ENCODE results near the gene CAMKMT.

CAMKMT gene

GRCh38 chr2:44689516-44689915, 327.8 kb downstream of the CAMKMT start:
- no peak for DNase-seq (ENCODE audit: low spot score)

GRCh38 chr2:44691174-44691785, 329.5 kb downstream of the CAMKMT start:
- no peak for DNase-seq (ENCODE audit: low spot score)

- DNase-seq (ENCODE audit: low spot score), result no peak
Measured at GRCh38 chr2:44692821-44693220, 331.1 kb downstream of the CAMKMT start.

GRCh38 chr2:44700824-44701223, 339.1 kb downstream of the CAMKMT start:
- no peak for DNase-seq (ENCODE audit: low spot score)

GRCh38 chr2:44705356-44705755, 343.6 kb downstream of the CAMKMT start:
- no peak for DNase-seq (ENCODE audit: low spot score)

- DNase-seq (ENCODE audit: low spot score), result no peak
Measured at GRCh38 chr2:44705876-44706480, 344.2 kb downstream of the CAMKMT start.

GRCh38 chr2:44706681-44707553, 345.2 kb downstream of the CAMKMT start:
- DNase-seq (ENCODE audit: low spot score), result no peak

GRCh38 chr2:44707945-44708660, 346.4 kb downstream of the CAMKMT start:
- DNase-seq (ENCODE audit: low spot score), result no peak

GRCh38 chr2:44708661-44709000, 346.9 kb downstream of the CAMKMT start:
- DNase-seq (ENCODE audit: low spot score), result no peak

GRCh38 chr2:44713170-44713569, 351.4 kb downstream of the CAMKMT start:
- no peak for DNase-seq (ENCODE audit: low spot score)

GRCh38 chr2:44715671-44716081, 353.9 kb downstream of the CAMKMT start:
- DNase-seq (ENCODE audit: low spot score), result no peak

GRCh38 chr2:44716131-44716530, 354.4 kb downstream of the CAMKMT start:
- DNase-seq (ENCODE audit: low spot score), result no peak

GRCh38 chr2:44718431-44718830, 356.7 kb downstream of the CAMKMT start:
- no peak for DNase-seq (ENCODE audit: low spot score)

- DNase-seq (ENCODE audit: low spot score), result no peak
Measured at GRCh38 chr2:44719562-44719961, 357.8 kb downstream of the CAMKMT start.

GRCh38 chr2:44722026-44722625, 360.4 kb downstream of the CAMKMT start:
- DNase-seq (ENCODE audit: low spot score), result no peak

- no peak for DNase-seq (ENCODE audit: low spot score)
Measured at GRCh38 chr2:44723921-44724320, 362.2 kb downstream of the CAMKMT start.

GRCh38 chr2:44730593-44730992, 368.8 kb downstream of the CAMKMT start:
- no peak for DNase-seq (ENCODE audit: low spot score)

- DNase-seq (ENCODE audit: low spot score), result no peak
Measured at GRCh38 chr2:44731505-44731904, 369.8 kb downstream of the CAMKMT start.

GRCh38 chr2:44736270-44736942, 374.7 kb downstream of the CAMKMT start:
- no peak for DNase-seq (ENCODE audit: low spot score)

GRCh38 chr2:44740678-44741077, 378.9 kb downstream of the CAMKMT start:
- DNase-seq (ENCODE audit: low spot score), result no peak

- DNase-seq (ENCODE audit: low spot score), result no peak
Measured at GRCh38 chr2:44741507-44741906, 379.8 kb downstream of the CAMKMT start.

GRCh38 chr2:44742057-44742456, 380.3 kb downstream of the CAMKMT start:
- DNase-seq (ENCODE audit: low spot score), result no peak
